Inferior parietal cortex (tissue), 1 donor: Measurements from ENCODE around the gene ZBED1.
"Not testable (repeated sequence)": the region's sequence is repeated elsewhere in the genome, so short reads cannot be mapped to it uniquely, and the experiment has no call there.

ENCODE experiments used
- DNase-seq: peaks from one replicate; pipeline ENCODE4 v3.0.0-alpha.2; 2016; ENCODE audit errors: extremely low spot score

ZBED1 gene

DNA sequence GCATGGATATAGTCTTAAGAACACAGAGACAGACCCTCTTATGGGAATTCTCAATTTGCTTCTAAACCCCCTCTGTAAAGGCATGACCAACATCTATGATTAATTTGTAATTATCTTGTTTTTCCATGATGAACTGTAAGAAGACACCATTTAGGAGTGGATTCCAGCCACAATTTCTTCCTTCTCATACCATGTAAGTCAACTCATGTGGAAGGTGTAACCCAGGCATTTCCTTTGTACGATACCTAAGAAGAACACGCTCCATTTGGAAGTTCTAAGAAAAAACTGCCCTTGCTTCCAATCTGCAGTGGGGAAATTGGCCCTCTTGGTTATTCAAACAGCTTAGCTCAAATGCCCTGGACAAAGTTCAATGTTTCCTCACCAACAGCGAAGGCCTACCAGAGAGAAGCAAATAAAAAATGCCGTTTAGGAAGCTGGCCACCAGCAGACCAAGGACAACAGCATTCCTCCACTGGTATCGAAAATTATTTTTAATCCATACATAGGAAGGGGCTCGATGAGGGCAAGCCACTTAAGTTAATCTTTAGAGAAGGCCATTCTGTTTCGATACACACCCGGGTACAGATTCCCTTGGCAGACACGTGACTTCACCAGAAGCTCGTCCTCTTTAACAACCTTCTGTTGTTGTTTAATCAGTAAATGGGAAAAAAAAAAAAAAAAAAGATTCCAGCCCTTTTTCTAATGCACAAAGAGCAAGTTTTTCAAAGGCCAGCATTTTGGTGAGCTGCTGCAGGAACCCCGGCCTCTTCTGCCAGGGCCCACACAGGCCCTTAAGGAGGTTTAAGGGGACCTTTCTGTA is 2.6 kb downstream of the ZBED1 start:
- DNase-seq = peak; percentile 63

DNA sequence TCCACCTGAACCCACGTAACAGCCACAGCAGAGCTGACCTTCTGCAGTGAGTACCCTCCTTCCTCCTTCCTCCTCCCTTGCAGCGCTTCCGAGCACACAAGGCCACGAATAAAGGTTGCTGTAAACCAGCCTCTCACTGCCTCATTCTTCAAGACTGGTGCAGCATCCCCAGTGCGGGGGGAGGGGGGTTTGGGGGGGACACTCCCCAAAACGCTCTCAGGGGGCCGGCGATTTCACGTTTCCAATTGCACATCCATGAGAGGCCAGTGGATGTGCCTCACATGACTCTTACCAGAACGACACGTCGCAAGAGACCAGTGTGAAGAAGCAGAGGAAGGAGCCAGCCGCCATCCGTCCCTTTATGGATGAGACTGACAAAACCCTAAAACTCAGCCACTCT is 5.2 kb downstream of the ZBED1 start:
- no peak for DNase-seq

DNA sequence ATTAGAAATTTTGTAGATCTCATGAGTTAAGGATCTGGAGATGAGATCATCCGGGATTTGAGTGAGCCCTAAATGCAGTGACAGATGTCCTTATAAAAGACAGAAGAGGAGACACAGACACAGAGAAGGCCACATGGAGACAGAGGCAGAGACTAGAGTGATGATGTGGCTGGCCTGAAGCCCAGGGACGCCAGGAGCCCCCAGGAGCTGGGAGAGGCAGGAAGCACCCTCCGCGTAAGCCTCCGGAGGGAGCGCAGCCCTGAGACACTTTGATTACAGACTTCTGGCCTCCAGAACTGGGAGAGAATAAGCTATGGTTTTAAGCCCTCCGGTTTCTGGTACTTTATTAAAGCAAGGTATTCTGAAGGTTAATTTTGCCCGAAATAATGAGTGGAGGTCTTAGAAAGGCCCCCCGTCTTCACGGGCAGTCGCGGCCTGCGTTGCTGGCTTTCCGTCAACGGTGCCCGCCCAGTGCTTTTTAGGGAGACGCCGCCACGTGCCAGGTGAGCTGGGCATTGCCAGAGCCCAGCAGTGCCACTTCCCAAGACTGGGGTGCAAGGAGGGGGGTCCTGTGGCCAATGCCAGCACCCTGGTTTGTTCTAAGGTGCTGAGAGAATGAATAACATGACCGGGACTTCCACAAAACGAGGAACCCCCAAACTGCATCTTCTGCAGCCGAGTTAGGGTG is 8.1 kb downstream of the ZBED1 start:
- DNase-seq = no peak

DNA sequence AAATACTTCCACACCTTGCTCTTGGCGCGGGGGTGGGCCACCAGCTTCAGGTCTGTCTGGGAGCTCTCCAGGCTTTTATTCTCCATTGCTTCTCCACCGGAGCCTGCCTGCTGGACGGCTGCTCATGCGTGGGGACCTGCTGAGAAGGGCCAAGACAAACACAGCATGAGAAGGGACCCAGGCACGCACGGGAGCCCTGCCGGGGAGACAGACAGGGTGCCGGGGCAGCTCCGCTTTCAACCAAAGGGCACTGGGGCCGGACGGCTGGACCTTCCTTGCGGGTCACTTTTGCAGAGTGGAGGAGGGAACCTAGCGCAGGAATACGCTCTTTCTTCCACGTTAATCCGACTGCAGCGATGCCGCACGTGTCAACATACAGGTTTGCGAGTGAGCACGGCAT is 10.1 kb downstream of the ZBED1 start:
- no peak for DNase-seq

DNA sequence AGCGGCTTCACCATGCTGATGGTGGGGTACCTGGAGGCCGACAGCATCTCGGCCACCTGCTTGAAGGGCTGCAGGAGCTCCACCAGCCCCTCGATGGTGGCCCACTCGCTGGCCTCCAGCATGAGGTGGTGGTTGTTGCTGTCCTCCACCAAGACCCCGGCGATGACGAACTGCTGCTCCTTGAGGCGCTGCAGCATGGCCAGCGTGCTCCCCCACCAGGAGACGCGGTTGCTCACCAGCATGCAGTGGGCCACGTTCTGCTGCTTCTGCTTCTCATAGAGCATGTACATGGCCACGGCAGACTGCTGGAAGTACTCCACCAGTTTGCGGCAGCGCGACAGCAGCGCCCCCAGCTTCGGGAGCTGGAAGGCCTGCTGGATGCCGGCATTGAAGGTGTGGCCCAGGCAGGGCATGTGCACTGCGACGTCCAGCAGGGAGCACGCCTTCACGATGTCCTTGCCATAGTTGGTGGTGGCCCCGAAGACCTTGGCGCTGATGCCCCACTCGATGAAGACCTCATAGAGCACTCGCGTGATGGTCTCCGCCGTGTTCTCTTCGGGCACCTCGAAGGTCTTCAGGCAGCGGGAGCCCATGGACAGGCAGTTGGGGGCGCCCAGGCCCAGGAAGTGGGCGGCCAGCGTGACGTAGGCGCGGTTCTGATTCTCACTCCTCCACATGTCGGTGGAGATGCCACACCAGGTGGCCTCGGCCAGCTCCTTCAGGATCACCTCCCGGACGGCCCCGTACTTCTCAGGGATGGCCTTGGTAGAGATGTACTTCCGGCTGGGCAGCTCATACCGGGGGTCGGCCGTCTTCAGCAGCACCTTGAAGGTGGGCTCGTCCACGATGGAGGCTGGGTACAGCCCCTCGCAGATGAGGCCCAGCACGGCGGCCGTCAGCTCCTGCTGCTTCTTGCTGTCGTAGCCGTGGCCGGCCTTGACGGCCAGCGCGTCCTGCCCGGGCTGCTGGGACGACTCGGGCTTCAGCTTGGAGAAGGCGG is 11.0 kb downstream of the ZBED1 start:
- DNase-seq = no peak

DNA sequence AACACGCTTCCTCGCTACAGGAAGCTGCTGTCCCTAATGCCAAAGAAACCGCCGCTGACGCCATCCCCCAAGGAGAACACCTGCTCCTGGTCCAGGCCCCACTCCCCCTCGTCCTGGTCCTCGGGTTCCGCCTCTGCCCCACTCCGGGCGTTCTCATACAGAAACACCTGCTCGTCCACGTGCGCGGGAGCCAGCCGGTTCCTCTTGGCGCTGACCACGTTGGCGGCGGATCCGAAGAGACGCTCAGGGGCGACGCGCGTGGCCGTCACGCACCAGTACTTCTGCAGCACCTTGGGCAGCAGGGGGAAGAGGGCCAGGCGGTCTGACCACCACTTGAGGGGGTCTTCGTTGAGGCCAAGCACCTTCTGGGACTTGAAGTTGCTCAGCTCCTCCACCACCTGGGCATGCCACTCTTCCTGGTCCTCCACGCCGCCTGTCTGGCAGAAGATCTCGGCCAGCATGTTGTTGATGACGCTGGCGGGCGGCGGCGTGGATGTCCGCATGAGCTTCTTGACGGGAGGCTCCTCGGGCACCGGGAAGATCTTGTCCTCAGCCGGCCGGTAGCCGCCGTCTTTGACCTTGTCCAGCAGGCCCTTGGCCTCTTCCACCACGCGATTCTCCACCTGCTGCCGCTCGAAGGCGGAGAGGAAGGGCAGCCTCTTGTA is 12.0 kb downstream of the ZBED1 start:
- no peak for DNase-seq

DNA sequence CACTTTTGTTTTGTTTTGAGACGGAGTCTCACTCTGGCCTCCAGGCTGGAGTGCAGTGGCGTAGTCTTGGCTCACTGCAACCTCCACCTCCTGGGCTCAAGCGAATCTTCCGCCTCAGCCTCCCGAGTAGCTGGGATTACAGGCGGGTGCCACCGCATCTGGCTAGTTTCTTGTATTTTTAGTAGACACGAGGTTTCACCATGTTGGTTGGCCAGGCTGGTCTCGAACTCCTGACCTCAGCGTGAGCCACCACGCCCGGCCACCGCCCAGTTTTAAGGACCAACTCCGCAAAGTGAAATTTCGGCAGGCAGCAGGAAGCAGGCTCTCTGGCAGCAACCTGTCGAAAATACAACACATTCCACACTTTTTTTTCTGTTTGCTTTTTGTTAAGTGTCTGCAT is 13.4 kb downstream of the ZBED1 start:
- no peak for DNase-seq

DNA sequence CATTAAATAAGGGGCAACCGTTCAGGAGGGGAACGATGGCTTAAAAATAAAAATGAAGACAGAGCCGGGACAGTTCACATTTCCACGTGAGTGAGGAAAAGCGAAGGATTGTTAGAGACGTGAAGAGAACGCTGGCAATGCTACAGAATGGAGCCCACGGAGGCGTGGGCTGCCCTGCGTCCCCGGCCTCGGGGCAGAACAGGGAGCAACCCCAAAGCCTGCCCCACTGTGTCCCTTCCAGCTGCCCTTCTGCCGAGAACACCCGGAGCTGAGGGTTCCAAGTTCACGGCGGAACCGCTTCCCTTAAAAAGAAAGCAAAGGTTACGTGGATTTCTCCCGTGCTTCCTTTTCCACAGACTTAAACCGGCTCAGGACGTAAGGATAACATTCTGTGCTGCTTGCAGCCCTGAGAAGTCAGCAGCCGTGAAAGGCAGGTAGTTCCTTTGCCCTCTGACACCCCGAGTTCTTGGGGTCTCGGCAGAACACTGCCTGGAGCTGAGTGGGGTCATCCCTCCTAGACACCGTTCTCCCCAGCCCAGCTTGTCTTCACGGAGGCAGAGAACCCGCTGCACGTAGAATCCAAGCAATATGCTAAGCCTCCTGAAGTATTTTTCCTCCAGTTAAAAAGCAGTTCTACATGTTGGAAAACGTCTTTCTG is 14.2 kb downstream of the ZBED1 start:
- DNase-seq = no peak

DNA sequence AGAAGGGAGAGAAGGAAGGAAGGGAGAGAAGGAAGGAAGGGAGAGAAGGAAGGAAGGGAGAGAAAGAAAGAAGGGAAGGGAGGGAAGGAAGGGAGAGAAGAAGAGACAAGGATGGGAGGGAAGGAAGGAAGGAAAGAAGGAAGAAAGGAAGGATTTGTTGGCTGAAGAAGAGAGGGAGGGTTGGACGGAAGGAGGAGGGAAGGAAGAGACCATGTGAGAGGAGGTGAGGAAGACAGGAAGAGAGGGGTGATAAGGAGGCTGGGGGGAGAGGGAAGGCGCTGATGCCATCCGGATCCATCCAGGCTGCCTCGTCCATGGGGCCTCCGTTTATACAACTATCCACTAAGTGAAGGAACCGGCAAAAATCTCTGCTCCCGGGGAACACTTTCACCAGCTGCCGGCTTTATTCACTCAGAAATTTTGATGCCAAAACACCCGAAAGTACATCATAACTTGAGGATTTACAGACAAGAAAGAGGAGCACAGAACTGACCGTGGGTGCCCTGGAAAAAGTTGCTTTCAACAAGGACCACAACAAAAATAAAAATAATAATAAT is 14.9 kb downstream of the ZBED1 start:
- no peak for DNase-seq

DNA sequence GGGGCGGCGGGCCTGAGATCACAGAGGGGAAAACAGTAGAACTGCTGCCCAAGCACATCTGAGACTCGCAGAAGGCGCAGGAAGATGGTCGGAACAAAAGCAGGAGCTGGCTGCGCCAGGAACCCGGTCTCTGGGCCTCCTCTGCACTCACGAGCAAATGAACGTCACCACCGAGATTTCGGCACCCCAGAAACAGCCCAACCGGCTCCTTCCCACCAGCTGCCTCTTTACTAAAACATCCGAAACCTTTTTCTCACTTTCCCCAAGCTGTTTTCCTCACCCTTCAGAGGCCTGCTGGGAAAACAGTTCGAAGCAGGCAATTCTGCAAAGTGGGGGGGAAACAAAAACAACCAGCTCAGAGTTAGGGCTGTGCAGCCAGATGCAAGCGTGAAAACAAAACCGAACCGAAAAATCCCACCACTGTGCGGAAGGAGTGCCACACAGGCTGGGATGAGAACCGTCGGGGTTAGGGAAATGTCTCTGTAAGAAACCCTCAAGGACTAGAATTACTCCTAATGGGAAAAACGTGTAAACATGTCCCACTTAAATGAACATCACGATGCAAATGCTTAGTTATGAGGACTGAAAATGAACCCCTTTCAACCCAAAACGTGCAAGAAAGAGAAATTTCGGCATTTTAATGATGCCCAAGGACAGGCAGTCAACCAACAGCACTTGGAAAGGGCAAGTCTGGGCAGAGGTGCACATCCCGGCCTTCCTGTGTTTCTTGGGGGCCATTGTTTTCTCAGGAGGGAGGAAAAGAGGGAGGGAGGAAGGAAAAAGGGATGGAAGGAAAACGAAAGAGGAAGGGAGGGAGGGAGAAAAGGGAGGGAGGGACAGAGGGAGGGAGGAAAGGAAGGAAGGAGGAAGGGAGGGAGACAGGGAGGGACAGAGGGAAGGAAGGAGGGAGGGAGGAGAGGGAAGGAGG is 15.8 kb downstream of the ZBED1 start:
- DNase-seq = peak; percentile 48

DNA sequence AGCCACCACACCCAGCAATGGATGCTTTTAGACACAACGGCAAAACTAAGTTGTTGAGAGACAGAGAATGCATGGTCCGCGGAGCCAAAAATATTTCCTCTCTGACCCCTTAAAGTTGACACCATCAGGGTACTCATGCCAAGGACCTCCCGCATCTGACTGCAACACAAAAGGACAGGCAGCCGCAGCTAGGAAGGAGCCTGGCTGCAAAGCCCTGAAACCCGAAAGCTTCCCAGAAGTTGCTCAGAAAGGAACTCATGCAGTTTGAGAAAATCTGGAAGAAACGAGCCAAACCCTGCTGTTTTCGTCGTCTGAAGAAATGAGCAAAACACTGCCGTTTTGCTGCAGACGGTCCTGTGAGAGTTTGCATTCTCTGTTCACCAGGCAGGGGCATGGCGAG is 16.5 kb downstream of the ZBED1 start:
- no peak for DNase-seq

DNA sequence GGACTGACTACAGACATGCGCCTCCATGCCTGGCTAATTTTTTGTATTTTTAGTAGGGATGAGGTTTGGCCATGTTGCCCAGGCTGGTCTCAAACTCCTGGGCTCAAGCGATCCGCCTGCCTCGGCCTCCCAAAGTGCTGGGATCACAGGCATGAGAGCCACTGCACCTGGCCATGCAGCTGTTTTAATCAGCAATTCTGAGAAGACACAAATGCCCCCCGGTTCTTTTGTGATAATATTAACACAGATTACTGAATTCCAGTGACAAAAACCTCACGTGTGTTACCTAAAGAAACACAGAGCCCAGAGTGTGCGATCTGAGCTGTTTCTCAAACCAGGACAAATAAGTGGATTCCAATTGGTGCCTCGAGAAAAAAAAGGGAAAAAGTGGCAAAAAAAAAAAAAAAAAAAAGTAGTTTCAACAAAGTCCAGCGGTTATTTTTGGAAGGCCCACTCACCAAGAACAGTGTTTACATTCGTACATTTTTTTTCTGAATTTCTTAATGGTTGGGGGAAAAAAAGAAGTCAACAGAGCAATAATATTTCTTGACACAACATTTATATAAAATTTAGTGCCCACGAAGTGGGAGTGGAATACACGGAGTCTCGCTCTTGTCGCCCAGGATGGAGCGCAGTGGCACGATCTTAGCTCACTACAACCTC is 17.2 kb downstream of the ZBED1 start:
- DNase-seq = no peak

DNA sequence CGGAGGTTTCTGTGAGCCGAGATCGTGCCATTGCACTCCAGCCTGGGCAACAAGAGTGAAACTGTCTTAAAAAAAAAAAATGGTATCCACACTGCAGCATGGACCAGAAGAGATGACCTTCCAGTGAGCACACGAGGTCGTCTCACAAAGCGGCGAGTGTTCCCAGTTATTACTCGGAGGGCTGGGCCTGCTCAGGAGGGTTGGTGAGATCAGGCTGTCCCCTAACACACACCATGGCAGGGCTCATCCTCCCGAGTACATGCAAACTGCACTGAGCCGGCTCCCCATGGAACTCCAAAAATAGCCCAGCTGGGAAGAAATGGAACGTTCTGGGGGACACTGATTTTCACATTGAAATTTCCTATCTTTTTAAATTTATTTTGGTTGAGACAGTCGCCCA is 19.2 kb downstream of the ZBED1 start:
- DNase-seq = not testable (repeated sequence)

DNA sequence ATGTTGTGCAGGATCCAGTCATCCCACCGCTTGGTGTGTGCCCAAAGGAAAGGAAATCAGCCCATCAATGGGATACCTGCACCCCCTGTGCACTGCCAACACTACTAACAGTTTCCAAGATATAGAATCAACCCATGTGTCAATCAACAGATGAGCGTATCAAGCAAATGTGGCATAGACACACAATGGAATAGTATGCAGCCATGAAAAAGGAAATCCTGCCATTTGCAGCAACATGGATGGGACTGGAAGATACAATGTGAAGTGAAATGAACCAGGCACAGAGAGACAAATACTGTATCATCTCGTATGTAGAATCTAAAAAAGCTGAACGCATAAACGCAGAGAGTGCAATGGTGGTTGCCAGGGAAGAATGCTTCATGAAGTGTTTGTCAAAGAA is 20.8 kb downstream of the ZBED1 start:
- not testable (repeated sequence) for DNase-seq

DNA sequence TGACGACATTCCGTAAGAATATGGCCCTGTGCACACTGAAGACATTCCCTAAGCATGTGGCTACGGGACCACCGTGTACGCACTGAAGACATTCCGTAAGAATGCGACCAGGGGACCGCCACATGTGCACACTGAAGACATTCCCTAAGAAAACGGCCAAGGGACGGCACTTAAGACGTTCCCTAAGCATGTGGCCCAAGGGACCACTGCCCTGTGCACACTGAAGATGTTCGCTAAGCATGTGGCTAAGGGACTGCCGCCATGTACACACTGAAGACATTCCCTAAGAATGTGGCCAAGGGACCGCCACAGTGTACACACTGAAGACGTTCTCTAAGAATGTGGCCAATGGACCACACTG is 21.4 kb downstream of the ZBED1 start:
- no peak for DNase-seq

DNA sequence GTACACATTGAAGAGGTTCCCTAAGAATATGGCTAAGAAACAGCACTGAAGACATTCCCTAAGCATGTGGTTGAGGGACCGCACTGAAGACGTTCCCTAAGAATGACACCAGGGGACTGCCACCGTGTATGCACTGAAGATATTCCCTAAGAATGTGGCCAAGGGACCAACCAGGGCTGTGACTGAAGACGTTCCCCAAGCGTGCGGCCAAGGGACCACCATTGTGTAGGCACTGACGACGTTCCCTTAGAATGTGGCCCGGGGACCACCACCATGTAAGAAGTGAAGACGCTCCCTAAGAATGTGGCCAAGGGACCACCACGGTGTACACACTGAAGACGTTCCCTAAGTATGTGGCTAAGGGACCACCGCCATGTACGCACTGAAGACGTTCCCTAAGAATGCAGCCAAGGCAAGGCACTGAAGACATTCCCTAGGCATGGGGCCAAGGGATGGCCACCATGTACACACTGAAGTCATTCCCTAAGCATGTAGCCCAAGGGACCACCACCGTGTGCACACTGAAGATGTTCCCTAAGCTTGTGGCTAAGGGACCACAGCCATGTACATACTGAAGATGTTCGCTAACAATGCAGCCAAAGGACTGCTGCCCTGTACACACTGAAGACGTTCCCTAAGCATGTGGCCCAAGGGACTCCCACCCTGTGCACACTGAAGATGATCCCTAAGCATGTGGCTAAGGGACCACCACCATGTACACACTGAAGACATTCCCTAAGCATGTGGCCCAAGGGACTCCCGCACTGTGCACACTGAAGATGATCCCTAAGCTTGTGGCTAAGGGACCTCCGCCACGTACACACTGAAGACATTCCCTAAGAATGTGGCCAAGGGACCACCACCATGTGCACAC is 22.0 kb downstream of the ZBED1 start:
- DNase-seq = no peak

DNA sequence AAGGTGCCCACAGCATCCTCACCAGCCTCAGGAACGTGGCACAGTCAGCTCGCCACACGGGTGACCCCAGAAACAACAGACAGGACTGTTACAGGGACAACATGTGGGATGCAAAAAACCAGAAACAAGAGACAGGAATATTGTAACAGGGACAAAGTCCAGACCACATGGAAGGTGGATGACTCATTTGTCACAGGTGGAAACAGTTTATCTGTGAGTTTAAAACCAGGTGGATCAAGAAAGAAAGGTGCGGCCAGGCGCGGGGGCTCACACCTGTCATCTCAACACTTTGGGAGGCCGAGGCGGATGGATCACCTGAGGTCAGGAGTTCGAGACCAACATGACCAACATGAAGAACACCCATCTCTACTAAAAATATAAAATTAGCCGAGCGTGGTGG is 23.5 kb downstream of the ZBED1 start:
- not testable (repeated sequence) for DNase-seq
